ENCODE data around the gene EXD3. TPM values are rescaled to one million over a fixed set of nuclear protein-coding genes. Genes with fewer than 3 reads are reported as not detected.
"Not testable (repeated sequence)": the region's sequence is repeated elsewhere in the genome, so short reads cannot be mapped to it uniquely, and the experiment has no call there.

Gene EXD3
- total RNA-seq, 2 experiments from 2014 or later = 8.1 to 9.0 TPM

DNA sequence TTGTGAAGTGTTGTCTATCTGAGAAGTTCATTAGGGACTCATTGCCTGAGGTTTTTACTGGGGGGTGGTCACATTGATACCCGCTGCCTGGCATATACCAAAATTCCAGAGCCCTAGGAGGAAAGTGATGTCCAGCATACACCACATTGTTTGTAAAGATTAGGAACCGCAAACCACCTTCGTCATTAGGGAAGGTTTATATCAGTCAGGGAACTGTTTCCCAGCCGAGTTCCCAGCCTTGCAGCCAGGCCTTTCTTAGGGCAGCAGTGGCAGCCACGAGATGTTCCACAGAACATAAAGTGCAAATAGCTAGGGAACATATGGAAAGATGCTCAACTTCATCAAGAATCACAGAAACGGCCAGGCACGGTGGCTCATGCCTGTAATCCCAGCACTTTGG lies 80.5 kb downstream of the EXD3 start:
- Mint-ChIP-seq H3K4me3 (no peak overlapping the region), H3K27ac (no peak overlapping the region), H3K9me3 (peaks cover 4% of the 10 kb centered on the region), H3K36me3 (ENCODE audit: low read depth) (peaks cover 3% of the 10 kb centered on the region), H3K4me1 (ENCODE audit: low read depth) (no peaks in the 10 kb centered on the region), H3K27me3 (no peaks in the 10 kb centered on the region)
- CTCF ChIA-PET = no interaction called here
- no peak for DNase-seq
- POLR2A ChIA-PET = no interaction called here
- intact Hi-C loops (cut with micrococcal nuclease) = no loop called here
- TF ChIP-seq, protein P1, sequence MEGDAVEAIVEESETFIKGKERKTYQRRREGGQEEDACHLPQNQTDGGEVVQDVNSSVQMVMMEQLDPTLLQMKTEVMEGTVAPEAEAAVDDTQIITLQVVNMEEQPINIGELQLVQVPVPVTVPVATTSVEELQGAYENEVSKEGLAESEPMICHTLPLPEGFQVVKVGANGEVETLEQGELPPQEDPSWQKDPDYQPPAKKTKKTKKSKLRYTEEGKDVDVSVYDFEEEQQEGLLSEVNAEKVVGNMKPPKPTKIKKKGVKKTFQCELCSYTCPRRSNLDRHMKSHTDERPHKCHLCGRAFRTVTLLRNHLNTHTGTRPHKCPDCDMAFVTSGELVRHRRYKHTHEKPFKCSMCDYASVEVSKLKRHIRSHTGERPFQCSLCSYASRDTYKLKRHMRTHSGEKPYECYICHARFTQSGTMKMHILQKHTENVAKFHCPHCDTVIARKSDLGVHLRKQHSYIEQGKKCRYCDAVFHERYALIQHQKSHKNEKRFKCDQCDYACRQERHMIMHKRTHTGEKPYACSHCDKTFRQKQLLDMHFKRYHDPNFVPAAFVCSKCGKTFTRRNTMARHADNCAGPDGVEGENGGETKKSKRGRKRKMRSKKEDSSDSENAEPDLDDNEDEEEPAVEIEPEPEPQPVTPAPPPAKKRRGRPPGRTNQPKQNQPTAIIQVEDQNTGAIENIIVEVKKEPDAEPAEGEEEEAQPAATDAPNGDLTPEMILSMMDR (IDR thresholded peaks at IDR 0.05) = no peak
- no peak for ATAC-seq

DNA sequence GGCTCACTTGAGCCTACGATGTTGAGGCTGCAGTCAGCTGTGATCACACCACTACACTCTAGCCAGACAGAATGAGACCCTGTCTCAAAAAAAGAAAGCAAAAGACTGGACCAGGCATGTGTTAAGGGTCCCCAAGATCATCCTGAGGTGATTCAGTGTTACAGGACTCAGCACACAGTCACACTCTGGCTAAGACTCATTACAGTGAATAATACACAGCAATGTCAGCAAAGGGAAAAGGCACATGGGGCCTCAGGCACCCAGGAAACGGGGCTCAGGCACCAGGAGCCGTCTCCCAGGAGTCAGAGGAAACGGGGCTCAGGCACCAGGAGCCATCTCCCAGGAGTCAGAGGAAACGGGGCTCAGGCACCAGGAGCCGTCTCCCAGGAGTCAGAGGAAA lies 81.7 kb downstream of the EXD3 start:
- H3K9me3 Mint-ChIP-seq = peaks cover 2% of the 10 kb centered on the region
- ChIA-PET CTCF (no interaction called here), POLR2A (no interaction called here)
- H3K36me3 Mint-ChIP-seq (ENCODE audit: low read depth) = no peaks in the 10 kb centered on the region
- no peak overlapping the region for H3K4me3 Mint-ChIP-seq
- no peak for DNase-seq
- no peak overlapping the region for H3K27ac Mint-ChIP-seq
- intact Hi-C loops (cut with micrococcal nuclease) = no loop called here
- H3K27me3 Mint-ChIP-seq = no peaks in the 10 kb centered on the region
- H3K4me1 Mint-ChIP-seq (ENCODE audit: low read depth) = no peaks in the 10 kb centered on the region
- no peak for ATAC-seq
- TF ChIP-seq, protein P1 (IDR thresholded peaks at IDR 0.05) = no peak

DNA sequence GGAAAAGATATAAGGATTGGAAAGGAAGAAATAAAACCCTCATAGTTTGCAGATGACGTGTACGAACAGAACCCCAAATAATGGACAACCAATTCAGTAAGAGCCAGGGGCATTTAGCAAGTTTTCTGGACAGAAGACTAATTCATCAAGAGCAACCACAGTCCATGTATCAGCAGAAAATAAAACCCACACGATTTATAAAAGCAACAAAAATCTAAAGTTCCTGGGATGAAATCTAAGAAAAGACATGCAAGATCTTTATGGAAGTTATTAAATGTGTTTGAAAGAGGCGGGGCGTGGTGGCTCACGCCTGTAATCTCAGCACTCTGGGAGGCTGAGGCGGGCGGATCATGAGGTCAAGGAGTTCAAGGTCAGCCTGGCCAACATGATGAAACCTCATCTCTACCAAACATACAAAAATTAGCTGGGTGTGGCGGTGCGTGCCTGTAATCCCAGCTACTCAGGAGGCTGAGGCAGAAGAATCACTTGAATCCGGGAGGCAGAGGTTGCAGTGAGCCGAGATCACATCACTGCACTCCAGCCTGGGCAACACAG lies 83.0 kb downstream of the EXD3 start:
- intact Hi-C loops (cut with micrococcal nuclease); H3K27ac Mint-ChIP-seq; H3K4me1 Mint-ChIP-seq (ENCODE audit: low read depth); H3K9me3 Mint-ChIP-seq; DNase-seq; POLR2A ChIA-PET; ATAC-seq; H3K27me3 Mint-ChIP-seq; H3K36me3 Mint-ChIP-seq (ENCODE audit: low read depth); H3K4me3 Mint-ChIP-seq: not testable (repeated sequence)
- CTCF ChIA-PET = interaction anchor here (0.7 kb wide), 1 partner anchor 65 kb away, joined by 3 read pairs; no protein-coding TSS in a partner anchor

DNA sequence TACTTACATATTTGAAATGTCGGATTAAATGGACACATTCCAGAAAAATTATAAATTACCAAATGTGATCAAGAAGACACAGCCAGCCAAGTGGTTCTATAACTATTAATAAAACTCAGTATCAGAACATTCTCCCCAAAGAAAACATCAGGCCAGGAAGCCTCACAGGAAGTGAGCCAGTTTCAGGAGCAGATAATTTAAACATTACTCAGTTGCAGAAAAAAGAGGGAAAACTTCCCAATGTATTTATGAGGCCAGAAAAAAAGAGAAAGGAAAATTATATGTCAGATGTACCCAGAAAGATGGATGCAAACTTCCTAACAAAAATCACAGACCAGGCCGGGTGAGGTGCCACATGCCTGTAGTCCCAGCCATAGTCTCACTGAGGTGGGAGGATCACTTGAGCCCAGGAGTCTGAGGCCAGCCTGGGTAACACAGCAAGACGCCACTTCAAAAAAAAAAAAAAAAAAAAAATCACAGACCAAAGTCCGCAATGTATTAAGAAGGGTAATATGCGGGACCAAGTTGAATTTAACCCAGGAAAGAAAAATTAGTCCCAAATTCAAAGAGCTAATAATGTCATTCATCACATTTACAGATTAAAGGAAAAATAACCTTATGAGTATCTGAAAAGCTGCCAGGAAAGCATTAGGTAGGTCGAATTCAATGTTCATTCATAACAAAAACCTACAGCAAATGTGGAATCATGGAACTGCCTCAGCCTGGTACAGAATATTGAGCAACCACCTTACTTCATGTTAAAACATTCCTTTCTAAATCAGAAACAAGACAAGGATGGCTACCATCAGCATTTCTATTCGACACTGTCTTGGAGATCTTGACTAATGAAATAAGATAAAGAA lies 83.7 kb downstream of the EXD3 start:
- peaks cover 5% of the 10 kb centered on the region for H3K36me3 Mint-ChIP-seq (ENCODE audit: low read depth)
- TF ChIP-seq, protein P1 (IDR thresholded peaks at IDR 0.05) = no peak
- ChIA-PET POLR2A (no interaction called here), CTCF (no interaction called here)
- no peaks in the 10 kb centered on the region for H3K4me1 Mint-ChIP-seq (ENCODE audit: low read depth)
- intact Hi-C loops (cut with micrococcal nuclease) = no loop called here
- no peaks in the 10 kb centered on the region for H3K27me3 Mint-ChIP-seq
- no peak overlapping the region for H3K4me3 Mint-ChIP-seq
- ATAC-seq (no peak), DNase-seq (no peak)
- peaks cover 7% of the 10 kb centered on the region for H3K9me3 Mint-ChIP-seq
- no peak overlapping the region for H3K27ac Mint-ChIP-seq

DNA sequence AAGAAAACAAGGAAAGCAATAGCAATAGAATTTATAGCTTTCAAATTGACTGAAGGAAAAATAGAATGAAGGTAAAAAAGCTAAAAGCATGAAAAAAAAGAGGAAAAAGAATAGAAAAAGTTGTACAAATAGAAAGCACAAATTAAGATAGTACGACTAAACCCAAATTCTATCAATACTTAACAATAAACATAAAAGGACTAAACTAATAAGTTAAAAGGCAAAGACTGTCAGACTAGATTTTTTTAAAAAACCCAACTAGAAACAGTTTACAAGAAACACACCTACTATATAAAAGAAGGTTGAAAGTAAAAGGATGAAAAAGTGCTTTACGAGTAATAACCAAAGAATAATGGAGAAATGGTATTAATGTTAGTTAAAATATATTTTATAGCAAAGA lies 86.2 kb downstream of the EXD3 start:
- TF ChIP-seq, protein P1 (IDR thresholded peaks at IDR 0.05) = no peak
- Mint-ChIP-seq H3K4me1 (ENCODE audit: low read depth) (no peaks in the 10 kb centered on the region), H3K4me3 (no peak overlapping the region), H3K9me3 (peaks cover 7% of the 10 kb centered on the region), H3K27me3 (no peaks in the 10 kb centered on the region), H3K36me3 (ENCODE audit: low read depth) (peaks cover 5% of the 10 kb centered on the region), H3K27ac (no peak overlapping the region)
- POLR2A ChIA-PET = interaction anchor here (1.4 kb wide), 1 partner anchor 13 kb away, joined by 3 read pairs; no protein-coding TSS in a partner anchor
- DNase-seq (no peak), ATAC-seq (no peak)
- CTCF ChIA-PET = interaction anchor here (0.8 kb wide), 1 partner anchor 35 kb away, joined by 3 read pairs; the partner anchor contains the start of gene NRARP
- intact Hi-C loops (cut with micrococcal nuclease) = no loop called here
